Urothelium cell line (cell line): ENCODE measurements around the gene SIVA1.

Source experiments
- DNase-seq: peaks from one replicate; pipeline ENCODE4 v3.0.0; 2011; ENCODE audit warnings: low spot score, mixed read lengths
- FAIRE-seq: peaks from 2 replicates; lab custom pipeline; 2011; peaks lifted over from hg19 to GRCh38; lab: Jason Lieb, UNC

The SIVA1 gene

DNA sequence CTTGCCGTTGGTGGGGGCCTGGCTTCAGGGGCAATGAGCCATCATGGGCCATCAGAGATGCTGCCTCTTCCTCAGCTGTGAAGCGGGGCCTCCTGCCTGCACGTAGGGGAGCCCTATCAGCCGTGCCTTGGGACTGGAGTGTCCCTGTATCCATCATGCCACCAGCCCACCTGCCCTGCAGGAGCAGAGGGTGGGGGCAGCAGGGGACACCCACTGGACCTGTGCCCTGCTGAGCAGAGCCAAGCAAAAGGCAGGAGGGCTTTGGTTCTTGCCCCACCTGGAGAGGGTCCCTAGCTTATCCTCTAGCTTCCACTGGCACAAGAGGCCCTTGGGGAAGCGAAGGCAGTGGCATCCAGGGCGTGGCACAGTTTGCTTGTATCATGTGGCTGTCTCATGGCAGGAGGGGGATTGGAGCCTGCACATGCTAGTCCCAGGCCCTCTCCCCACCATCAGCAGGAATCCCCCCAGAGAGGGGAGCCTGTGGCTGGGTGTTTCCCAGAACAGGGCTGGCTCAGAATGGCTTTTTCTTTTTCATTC lies 18.8 kb upstream of the SIVA1 start:
- DNase-seq (no peak), FAIRE-seq (no peak)

GRCh38 chr14:104734601-104734990 lies 18.4 kb upstream of the SIVA1 start:
- FAIRE-seq: no peak
- no peak for DNase-seq

GRCh38 chr14:104734991-104735779 lies 17.8 kb upstream of the SIVA1 start:
- FAIRE-seq: no peak
- DNase-seq: no peak

DNA sequence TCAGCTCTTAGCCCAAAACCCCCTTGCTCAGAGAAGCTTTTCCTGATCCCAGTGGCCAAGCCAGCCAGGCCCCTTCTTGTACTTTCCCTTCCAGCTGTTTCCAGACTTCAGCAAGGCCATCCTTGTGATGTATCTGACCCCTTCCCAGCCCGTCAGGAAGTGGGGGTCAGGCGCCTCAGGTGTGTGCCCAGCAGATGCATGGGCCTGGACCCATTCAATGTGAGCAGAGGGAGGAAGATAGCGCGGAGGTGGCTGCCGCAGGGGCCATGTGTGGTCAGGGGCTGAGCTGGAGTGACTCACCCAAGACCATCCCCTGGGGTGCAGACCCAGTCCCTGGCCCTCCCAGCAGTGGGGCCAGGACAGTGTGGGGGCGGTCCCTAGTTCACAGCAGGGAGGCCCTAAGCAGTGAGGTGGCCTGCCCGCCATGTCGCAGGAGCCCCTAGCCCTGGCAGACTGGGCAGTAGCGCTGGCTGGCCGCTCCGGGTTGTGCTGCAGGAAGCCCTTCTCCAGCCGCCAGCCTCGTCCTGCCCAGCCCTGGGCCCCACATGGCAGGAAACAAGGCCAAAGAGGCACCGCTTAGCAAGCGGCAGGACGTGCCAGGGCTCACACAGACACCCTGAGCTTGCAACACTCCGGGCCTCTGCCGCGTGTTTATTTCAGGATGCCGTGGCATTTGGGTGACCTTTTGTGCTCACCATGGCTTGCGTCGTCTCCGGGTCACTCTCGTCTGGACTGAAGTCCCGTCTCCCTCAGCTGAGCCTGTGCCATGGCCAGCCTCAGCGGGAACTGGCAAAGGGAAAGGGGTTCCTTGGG lies 16.9 kb upstream of the SIVA1 start:
- no peak for FAIRE-seq
- no peak for DNase-seq

- no peak for DNase-seq
- no peak for FAIRE-seq
Measured at GRCh38 chr14:104738375-104739019, 14.4 kb upstream of the SIVA1 start.

DNA sequence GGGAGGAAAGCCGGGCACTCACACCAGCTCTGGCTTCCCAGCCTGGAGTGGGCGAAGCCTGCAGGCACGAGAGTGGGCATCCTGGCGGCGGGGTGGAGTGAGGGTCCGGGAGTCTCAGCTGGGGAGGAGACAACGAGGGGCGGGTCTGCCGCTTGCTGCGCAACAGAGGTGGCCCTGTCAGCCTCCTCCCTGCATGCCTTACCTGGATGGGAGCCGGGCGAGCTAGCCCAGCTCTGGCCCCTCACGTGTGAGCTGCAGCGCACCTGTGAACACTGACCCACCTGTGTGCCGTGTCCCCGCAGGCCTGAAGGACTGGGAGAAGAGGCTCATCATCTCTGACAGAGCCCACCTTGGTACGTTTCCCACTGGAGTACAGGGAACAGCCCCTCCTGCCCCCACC lies 13.9 kb upstream of the SIVA1 start:
- FAIRE-seq (no peak), DNase-seq (no peak)

DNA sequence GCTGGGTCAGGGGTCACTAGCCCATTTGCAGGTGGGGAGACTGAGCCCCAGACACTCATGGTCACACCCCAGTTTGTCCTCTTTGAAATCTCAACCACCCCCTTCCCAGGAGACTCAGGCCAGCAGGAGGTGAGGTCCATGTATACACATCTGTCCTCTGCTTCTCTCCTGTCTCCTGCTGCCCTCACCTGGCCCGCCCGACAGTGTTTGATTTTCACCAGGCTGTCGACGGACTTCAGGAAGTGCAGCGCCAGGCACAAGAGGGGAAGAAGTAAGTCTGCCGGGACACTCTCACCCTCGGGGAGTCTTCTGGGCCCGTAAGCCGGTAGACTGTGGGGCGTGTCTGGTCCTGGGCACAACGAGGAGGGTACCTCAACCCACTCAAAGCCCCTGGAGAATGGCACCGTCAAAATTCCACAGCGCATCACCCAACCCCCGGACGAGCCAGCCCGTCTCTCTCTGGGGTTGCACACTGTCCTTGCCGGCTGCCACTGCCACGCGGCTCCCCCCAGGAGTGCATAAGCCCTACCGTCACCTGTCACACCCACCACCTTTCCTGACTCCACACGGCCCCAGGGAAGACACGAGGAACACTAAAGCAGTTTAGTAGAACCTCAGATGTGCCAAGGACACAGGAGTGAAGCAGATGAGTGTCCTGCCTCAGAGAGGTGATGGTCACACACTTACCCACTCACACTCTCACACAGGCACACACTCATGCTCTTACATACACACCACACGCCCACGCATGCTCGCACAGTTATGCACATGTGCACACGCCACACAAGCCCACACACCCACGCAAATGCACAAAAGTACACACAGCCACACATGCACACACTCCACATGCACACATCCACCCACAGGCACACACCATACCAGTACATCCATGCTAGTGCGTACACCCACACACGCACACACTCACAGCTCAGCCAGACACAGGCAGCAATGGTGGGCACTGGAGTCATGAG lies 13.1 kb upstream of the SIVA1 start:
- no peak for DNase-seq
- no peak for FAIRE-seq

DNA sequence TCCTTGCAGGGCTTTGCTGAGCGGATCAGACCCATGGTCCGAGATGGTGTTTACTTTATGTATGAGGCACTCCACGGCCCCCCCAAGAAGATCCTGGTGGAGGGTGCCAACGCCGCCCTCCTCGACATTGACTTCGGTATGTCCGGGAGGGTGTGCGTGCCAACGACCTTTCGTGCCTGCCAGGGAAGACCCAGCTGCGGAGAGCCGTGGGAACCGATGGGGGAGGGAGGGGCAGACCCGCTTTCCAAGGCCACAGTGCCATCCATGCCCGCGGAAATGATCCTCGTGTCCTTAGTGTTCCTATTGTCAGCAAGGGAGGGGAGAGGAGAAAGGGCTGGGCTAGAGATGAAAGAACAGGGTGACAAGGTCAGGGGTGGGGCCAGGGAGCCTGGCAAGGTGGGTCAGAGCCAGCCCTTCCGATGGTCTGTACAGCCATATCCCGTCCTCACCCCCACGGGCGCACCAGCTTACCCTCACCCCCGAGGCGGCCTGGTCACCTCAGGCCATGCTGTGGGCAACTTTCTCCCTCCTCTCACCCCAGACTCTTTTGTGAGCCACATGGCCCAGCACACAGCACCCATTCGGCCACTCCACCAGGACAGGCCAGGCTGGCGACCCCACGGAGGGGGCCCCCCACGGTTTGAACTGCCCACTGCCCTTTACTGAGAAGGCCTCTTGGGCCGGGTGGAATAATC lies 11.7 kb upstream of the SIVA1 start:
- FAIRE-seq (no peak), DNase-seq (no peak)

DNA sequence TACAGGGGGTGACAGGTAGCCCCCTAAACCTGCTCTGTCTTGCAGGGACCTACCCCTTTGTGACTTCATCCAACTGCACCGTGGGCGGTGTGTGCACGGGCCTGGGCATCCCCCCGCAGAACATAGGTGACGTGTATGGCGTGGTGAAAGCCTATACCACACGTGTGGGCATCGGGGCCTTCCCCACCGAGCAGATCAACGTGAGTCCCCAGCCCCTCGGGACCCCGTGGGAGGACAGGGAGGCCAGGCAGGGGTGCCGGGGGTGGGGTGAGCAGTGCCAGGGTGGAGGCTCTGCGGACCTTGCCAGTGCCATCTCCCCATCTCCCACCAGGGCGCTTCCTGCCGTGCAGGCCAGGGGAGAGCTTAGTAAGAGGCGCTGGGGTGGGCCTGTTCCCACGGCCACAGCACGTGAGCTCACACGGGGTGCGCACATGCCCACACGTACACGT lies 11.1 kb upstream of the SIVA1 start:
- FAIRE-seq: no peak
- no peak for DNase-seq

DNA sequence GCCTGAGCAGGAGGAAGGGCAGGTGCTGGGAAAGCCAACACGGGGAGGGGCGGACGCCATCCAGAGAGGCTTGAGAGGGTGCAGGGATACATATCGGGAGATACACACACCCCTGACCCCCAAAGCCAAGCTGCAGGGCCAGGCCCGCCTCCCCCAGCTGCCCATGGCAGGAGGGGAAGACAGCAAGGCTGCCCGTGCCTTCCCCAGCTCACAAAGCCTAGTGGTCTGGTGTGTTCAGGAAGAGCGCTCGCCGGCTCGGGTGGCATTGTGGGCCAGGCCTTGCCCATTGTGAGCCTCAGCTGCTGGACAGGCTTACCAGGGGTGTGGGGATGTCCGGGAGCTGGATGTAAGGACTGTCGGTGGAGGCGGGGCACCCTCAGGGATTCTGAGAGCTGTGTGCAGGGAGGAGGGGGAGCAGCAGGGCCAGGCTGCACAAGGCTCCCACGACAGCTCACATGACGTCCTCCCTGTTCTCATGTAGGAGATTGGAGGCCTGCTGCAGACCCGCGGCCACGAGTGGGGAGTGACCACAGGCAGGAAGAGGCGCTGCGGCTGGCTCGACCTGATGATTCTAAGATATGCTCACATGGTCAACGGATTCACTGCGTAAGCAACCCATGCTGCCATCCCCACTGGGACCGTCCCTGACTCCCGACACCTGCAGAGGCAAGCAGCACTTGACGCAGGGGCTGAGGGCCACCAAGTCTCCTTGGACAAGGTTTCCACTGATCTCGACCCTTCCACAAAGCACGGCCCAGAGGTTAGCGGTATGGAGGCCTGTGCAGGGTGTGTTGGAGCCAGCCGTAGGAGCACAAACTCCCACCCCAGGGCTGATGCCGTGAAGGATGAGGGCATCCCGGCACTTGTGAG lies 10.1 kb upstream of the SIVA1 start:
- no peak for FAIRE-seq
- no peak for DNase-seq

- DNase-seq (no peak), FAIRE-seq (no peak)
Measured at GRCh38 chr14:104743461-104744380, 9.2 kb upstream of the SIVA1 start.

GRCh38 chr14:104744484-104744883 lies 8.5 kb upstream of the SIVA1 start:
- FAIRE-seq (no peak), DNase-seq (no peak)

GRCh38 chr14:104745431-104745830 lies 7.5 kb upstream of the SIVA1 start:
- no peak for DNase-seq
- FAIRE-seq: no peak

- no peak for FAIRE-seq
Measured at GRCh38 chr14:104746071-104746545, 6.8 kb upstream of the SIVA1 start.

GRCh38 chr14:104746934-104747481 lies 5.9 kb upstream of the SIVA1 start:
- FAIRE-seq (no peak), DNase-seq (no peak)

More at GRCh38 chr14:104746071-104746545, 6.8 kb upstream of the SIVA1 start:
- no peak for DNase-seq

DNA sequence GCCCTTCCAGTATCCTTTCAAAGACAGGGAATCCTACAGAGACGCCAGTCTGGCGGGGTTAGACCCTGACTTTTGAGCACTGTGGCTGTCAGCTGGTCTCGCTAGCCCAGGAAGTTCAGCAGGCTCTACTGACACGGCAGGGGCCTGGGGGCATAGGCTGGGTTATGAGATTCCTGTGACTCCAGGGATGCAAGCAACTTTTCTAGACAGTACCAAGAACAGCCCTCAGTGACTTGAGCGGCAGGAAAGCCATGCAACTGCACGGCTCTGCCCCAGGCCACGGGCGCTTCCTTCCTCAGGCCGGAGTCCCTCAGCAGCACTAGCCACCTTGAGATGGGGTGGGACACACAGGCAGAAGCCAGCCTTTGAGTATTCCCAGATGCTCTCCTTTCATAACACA lies 5.1 kb upstream of the SIVA1 start:
- DNase-seq (no peak), FAIRE-seq (no peak)

- FAIRE-seq: no peak
- DNase-seq: no peak
Measured at GRCh38 chr14:104749111-104749649, 3.8 kb upstream of the SIVA1 start.
